A673 (cell line): ENCODE results near the gene ELL2.

ENCODE experiments used
- CTCF ChIP-seq: fragments of 300-800, 200-600 bp; sonication (generic); conservative IDR thresholded peaks from 2 replicates; pipeline ENCODE4 v1.5.1; 2017; ENCODE audit warnings: low read depth, mild to moderate bottlenecking, antibody characterized with exemption, low read length, moderate library complexity, mixed read lengths
- EZH2 ChIP-seq: fragments of 200-600 bp; sonication (generic); IDR thresholded peaks from 2 replicates; pipeline ENCODE4 v1.6.1; 2017; ENCODE audit warnings: borderline replicate concordance, low read depth, mild to moderate bottlenecking, mixed read lengths, antibody characterized with exemption, low read length; ENCODE audit not compliant: poor library complexity, severe bottlenecking

- TF ChIP-seq EZH2 (no peak), CTCF (no peak)
Measured at GRCh38 chr5:95868136-95868535, 93.5 kb downstream of the ELL2 start.
